Femur (tissue), 1 donor: Measurements from ENCODE around the gene SLC2A11.
"Not testable (repeated sequence)": the region's sequence is repeated elsewhere in the genome, so short reads cannot be mapped to it uniquely, and the experiment has no call there.

Source experiments
- DNase-seq: peaks from one replicate; pipeline ENCODE4 v3.0.0-alpha.2; 2017

Gene SLC2A11

DNA sequence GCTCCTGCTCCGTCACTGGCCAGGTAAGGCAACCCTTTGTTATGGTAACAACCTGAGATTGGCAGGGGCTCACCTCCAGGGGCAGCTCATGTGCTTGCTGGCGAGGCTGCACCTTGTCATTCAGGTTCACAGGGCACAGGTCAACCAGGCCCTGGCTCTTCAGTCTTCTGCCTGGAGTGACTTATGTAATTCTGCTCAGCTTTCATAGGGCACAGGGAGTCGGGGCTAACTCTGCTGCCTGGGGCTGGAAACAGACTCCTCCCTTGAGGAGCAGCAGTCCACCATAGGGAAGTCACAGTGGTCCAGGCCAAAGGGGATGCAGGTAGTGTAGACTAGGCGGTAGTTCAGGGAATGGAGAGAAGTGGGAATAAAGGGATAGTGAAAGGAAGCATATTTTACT lies 35.0 kb downstream of the SLC2A11 start:
- no peak for DNase-seq

DNA sequence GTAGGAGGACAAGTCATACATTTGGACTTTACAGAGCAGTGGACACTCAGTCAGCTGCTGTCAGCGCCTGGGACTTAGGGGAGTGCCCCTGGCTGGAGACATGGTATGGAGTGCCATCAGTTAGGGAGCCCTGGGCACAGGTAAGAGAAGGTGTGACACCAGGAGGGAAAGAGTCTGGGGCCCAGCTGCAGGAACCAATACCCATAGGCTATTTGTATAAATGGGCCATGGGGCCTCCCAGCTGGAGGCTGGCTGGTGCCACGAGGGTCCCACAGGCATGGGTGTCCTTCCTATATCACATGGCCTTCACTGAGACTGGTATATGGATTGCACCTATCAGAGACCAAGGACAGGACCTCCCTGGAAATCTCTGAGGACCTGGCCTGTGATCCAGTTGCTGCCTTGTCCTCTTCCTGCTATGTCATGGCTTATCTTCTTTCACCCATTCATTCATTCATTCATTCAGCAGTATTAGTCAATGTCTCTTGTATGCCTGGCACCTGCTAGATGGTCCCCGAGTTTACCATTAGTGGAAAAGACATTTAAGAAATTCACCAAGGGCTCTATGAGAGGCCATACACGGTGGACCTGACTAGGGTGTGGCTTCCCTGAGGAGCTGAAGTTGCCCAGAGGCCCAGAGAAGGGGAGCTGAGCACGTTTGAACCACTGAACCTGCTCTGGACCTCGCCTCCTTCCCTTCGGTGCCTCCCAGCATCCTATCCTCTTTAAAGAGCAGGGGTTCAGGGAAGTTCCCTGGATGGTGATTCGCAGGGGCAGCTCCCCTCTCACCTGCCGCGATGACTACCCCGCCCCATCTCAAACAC lies 35.7 kb downstream of the SLC2A11 start:
- DNase-seq: no peak

DNA sequence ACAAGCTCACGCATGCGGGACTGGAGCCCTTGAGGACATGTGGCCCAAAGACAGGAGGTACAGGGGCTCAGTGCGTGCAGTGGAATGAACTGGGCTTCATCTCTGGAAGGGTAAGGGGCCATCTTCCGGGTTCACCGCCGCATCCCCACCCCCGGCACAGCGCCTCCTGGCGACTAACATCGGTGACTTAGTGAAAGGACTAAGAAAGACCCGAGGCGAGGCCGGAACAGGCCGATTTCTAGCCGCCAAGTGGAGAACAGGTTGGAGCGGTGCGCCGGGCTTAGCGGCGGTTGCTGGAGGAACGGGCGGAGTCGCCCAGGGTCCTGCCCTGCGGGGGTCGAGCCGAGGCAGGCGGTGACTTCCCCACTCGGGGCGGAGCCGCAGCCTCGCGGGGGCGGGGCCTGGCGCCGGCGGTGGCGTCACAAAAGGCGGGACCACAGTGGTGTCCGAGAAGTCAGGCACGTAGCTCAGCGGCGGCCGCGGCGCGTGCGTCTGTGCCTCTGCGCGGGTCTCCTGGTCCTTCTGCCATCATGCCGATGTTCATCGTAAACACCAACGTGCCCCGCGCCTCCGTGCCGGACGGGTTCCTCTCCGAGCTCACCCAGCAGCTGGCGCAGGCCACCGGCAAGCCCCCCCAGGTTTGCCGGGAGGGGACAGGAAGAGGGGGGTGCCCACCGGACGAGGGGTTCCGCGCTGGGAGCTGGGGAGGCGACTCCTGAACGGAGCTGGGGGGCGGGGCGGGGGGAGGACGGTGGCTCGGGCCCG lies 36.5 kb downstream of the SLC2A11 start, which contains the start of gene MIF:
MIF (plus strand) TSS at position 439 of the 765 bp plus-strand sequence; CDS start at position 531, 92 bp downstream.
- peak; percentile 98 for DNase-seq

DNA sequence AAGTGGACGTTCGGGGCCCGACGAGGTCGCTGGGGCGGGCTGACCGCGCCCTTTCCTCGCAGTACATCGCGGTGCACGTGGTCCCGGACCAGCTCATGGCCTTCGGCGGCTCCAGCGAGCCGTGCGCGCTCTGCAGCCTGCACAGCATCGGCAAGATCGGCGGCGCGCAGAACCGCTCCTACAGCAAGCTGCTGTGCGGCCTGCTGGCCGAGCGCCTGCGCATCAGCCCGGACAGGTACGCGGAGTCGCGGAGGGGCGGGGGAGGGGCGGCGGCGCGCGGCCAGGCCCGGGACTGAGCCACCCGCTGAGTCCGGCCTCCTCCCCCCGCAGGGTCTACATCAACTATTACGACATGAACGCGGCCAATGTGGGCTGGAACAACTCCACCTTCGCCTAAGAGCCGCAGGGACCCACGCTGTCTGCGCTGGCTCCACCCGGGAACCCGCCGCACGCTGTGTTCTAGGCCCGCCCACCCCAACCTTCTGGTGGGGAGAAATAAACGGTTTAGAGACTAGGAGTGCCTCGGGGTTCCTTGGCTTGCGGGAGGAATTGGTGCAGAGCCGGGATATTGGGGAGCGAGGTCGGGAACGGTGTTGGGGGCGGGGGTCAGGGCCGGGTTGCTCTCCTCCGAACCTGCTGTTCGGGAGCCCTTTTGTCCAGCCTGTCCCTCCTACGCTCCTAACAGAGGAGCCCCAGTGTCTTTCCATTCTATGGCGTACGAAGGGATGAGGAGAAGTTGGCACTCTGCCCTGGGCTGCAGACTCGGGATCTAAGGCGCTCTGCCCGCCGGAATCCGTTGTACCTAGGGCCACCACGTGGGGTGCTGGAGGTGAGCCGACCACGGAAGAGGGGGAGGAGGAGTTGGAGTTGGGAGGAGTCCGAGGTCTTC lies 37.3 kb downstream of the SLC2A11 start:
- DNase-seq: peak; percentile 73

DNA sequence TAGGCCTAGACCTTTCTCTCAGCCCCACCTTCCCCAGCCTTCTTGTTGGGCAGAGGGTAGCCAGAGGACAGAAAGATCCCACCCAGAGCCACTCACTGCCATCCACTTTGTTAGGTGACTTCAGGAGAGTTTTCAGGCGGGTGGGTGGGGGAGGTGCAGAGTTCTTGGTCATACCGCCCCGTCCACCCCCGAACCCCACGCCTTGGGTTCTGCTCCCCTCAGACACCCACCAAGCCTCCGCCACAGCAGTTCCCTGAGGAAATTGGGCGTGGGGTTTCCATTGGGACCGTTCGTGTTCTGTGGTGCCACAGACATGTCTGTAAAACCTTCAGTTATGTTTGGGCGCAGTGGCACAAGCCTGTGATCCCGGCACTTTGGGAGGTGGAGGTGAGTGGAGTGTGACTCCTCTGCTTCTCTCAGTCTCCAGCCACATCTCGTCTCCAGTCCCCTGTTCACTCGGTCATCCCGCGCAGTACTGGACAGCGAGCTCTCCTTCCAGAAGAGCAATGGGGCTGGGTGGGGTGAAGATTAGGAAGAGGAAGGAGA lies 38.0 kb downstream of the SLC2A11 start:
- DNase-seq: no peak

DNA sequence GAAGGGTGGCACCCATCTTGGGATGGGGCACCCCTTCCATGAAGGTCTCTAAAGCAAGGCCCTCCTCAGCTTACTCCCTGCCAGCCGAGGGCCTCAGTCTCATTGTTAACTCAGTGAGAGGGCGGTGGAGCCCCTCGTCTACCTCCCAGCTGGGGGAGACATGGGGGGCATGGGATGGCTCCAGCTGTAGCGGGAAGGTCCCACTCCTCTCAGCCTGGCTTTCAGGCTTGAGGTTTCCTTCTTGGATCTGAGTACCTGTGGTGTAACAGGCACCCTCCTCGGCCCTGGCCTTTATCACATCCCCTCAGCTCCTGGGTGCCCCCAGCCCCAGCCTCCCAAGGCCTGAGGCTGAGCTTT lies 38.5 kb downstream of the SLC2A11 start:
- no peak for DNase-seq

DNA sequence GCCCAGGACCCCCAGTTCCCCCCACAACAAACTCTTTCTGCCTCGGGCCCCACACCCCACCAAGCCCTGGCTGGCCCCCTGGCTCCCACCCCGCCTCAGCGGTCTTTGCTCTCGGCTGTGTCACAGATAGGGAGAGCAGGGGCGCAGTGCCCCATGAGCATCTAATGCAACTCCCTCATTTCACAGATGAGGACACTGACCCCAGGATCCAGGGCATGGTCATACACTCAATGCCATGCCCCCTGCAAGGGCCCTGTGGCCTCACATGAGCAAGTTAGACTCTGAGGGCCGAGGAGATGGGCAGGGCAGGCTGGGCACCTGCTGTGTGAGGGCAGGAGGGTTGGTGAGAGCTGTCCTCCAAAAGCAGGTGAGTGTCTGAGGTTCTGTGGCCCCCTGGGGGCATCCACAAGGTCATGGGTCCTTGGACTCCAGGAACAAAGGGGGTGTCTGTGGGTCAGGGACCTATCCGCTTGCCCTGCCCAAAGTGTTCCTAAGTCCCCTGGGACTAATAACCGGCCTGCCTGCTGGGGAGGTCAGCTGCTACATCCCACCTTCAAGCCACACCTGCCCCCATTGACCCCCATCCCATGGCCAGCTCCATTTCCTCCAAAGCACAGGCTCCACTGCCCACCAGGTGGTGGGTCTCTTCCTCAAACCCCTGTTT lies 39.0 kb downstream of the SLC2A11 start:
- DNase-seq: no peak

DNA sequence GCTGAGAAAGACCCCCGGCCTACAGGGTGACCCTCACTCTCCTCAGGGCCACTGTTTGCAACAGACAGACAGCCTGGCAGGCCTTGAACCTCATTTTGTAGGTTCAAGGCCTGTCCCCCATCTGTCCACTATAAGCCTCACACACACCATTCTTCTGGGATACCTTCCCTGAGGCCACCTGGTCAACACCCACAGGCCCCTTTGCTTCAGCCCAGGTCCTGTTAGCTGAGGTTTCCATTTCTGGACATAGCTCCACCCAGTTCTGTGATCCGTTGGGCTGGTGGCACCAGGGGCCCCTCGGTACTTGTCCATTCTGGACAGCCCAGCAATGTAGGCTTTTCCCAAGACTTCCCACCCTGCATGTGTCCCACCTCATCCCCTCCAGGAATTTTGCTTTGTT lies 39.6 kb downstream of the SLC2A11 start:
- no peak for DNase-seq

DNA sequence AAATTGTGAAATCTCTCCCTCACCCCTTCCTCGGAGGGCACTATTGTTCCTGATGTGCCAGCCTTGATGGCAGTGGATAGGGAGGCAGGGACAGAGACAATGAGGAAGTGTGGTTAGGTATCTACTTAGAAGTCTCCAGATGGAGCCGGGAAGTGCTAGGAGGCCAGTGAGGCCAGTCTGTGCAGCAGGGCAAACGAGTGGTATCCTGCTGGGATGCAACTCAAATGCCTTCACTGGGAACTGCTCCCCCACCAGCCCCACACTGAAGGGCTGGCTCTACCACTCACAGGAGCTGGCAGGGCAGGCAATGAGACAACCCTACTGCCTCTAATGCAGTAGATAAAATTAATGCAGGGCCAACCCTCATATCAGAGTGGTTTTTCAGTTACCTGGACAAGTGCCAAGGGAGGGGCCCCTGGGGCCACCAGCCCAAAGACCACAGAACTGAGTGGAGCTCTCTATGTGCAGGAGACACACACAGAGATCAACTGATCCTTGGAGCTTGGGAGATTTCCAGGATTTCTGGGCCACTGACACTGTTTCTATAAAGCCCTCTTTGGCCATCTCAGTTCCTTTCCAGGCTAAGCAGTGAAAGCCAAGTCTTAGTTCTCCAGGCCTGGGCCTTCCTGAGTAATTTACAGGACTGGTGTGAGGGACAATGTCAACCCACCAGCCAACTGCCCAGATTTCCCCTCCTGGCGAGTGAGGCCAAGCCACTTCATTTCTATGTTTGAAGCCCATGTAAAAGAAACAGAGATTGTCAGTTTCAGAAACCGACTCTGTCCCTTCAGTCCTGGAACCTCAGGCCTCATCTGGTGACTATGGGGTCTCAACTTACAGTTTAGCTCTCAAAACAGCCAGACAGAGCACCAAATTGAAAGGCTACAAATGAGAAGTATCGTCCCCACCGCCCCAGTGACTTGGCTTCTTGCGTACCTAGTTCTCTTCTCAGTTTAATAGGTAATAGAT lies 40.6 kb downstream of the SLC2A11 start:
- no peak for DNase-seq

DNA sequence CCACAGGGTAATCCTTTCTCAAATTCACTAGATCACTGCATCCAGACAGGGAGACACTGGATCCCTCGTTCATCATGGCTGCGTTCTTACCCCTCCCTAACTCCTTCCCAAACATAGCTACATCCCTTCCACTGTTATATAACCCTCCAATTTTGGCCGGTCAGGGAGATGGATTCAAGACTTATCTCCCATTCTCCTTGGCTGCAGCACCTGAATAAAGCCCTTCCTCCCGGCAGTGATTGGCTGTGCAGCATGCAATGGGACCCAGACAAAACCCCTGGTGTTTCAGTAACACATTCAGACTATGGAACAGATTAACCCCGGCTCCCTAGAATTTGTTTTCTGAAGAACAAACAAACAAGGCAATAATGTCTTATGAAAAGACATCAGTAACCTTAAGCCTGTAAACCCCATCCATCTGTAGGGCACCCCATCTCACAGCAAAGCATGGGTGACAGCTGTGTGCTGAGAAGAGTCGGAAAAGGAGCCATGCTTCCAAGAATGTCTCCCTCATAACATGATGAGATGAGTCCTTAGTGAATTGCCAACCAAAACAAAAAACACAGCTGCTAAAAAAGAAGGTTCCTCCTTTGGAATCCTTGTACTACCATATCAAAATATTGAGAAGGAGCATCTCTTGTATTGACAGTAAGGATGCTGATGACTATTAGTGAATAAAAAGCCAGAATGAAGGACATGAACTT lies 41.5 kb downstream of the SLC2A11 start:
- no peak for DNase-seq

DNA sequence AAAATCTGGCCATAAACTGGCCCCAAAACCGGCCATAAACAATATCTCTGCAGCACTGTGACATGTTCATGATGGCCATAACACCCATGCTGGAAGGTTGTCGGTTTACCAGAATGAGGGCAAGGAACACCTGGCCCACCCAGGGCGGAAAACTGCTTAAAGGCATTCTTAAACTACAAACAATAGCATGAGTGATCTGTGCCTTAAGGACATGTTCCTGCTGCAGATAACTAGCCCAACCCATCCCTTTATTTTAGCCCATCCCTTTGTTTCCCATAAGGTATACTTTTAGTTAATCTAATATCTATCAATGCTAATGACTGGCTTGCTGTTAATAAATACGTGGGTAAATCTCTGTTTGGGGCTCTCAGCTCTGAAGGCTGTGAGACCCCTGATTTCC lies 42.6 kb downstream of the SLC2A11 start:
- not testable (repeated sequence) for DNase-seq

DNA sequence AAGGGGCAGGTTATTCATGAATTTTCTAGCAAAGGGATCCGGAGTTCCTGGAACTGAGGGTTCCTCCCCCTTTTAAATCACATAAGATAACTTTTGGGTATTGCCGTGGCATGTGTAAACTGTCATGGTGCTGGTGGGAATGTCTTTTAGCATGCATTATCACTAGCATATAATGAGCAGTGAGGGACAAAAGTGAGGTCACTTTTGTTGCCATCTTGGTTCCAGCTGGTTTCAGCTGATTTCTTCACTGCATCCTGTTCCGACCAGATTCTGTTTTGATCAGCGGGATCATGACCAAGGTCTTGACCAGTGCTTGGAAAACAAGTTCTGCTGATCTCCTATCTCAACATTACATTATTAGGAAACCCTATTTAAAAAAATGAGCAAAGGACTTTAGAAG lies 43.9 kb downstream of the SLC2A11 start:
- no peak for DNase-seq

DNA sequence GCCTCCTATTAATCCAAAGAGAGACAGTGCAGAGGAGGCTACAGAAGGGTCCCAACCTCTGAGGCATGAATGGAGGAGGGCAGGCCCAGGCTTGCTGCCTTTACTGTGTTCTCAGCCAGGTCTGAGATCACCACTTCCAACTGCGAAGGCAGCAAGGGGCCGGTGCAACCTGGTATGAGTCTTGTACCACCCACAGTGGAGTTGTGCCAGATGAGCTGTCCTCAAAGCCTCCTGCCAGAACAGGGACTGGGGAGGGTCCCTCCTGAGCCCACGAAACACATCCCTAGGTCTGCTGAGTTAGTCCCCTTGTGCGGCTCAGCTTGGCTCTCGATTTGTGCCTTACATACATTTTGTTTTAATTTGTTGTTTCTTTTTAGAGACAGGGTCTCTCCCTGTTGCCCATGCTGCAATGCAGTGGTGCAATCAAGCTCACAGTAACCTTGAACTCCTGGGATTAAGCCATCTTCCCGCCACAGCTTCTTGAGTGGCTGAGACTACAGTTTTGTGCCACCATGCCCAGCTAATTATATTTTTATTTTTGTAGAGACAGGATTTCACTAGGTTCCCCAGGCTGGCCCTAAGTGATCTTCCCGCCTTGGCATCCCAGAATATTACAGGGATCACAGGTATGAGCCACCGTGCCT lies 45.8 kb downstream of the SLC2A11 start:
- DNase-seq: no peak

DNA sequence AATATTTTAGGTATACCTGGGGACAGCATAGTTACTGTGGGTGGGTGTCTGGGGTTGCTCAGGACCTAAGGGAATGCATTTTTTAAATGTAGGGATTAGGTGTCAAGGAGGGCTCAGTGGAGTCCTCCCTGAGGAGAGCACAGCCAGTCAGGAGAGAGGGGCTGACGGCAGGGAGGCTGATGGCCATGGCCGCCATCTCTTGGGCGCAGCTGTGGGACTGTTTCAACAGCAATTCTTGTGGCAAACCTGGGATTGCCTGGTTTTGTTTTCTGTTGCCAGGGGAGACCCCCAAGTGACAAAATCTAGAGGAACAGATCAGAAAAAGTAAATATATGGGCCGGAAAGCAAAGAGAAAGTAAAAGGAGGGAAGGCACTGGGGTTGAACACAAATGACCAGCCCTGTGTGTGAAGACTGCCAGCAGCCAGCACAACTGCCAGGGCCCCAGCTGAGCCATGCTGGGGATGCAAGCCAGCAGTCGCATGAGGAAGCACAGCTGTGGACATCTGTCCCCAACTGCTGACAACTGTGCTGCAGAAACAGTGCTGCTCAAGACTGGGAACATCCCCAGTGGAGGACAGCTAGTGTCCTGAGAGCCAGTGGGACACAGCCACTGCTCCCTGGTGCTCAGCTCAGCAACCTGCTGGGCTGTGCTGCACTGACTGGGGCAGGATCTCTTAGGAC lies 47.0 kb downstream of the SLC2A11 start:
- DNase-seq: peak; percentile 72

DNA sequence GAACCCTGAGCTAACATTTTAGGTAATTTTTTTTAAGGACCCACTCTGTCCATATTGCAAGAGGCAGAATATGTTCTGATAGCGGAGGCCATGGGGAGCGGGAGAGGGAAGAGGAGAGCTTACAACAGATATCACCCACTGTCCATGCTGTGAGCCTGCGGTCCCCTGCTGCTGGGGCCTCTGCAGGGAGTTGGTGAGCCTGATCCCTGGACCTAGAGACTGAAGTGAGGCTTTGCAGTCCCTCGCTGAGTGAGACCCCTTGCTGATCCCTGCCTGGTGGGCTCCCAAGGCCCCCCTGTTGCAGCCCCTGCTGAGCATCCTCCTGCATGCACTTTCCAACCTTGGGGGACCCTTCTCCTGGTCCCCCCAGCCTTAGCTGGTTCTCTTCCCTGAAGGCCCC lies 49.0 kb downstream of the SLC2A11 start:
- DNase-seq: no peak

DNA sequence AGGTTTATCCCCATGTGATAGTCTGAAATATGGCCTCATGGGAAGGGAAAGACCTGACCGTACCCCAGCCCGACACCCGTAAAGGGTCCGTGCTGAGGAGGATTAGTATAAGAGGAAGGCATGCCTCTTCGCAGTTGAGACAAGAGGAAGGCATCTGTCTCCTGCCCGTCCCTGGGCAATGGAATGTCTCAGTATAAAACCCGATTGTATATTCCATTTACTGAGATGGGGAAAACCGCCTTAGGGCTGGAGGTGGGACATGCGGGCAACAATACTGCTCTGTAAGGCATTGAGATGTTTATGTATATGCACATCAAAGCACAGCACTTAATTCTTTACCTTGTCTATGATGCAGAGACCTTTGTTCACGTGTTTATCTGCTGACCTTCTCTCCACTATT lies 49.7 kb downstream of the SLC2A11 start:
- not testable (repeated sequence) for DNase-seq

DNA sequence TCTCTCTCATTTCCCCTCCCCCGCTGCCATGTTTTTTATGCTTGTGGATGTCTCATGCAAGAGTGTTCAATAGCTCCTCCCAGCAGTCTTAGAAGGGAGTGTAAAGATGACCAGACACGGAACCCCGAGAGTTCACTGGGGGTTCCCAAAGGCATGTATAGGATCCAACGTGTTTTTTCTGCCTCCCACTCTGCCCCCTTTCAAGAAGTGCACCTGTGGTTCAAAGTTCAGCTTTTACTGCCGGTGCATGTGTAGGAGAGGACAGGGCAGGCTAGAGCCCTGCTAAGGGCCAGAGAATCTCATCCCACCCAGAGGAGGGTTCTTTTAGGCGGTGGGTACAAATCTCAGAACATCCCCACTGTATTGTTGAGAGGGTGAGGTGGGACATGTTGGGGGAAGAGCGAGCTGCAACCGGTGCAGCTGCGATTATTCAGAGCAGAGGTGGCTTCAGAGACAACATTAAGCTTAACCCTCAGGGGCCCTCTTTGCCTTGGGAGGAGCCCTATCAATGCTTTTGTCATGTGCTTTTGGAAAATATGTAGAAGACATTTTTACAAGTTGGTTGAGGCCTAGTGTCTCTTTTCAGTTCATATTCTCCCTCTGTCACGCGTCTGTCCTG lies 51.0 kb downstream of the SLC2A11 start:
- no peak for DNase-seq

DNA sequence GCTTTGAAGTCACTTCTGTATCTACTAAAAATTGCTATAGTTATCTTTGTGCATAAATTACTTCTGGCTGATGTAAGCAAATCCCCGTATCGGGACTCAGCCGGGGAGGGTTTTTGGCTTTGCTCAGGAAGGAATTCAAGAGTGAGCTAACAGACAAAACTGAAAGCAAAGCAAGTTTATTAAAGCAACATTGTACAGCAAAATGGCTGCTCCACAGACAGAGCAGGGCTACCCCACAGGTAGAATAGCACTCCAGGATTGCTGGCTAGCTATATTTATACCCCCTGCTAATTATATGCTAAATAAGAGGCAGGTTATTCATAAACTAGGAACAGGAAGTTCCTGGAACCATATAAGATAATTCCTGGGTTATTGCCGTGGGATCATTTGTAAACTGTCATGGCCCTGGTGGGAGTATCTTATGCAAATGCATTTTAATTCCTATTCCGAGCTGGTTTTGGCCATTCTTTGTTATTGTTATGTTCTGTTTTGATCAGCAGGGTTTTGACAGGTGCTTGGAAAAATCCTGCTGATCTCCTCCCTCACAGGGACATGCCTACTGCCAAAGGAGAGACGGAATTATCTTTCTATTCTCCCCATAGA lies 51.7 kb downstream of the SLC2A11 start:
- no peak for DNase-seq
